ACC112 (cell line): ENCODE results near the gene LAMB1.
A peak's percentile ranks its signal among the peaks of the same experiment; 100 is the strongest.
"Not testable (repeated sequence)": the region's sequence is repeated elsewhere in the genome, so short reads cannot be mapped to it uniquely, and the experiment has no call there.

Experiments used
- H2AFZ ChIP-seq: fragments of 200-600 bp; sonication (generic); one replicate; pipeline ENCODE4 v1.6.0; 2017; ENCODE audit warnings: antibody characterized with exemption, low read length; ENCODE audit not compliant: unreplicated experiment
- H3K27ac ChIP-seq: fragments of 200-600 bp; sonication (generic); 2 replicates; pipeline ENCODE4 v1.5.1; 2014; ENCODE audit warnings: low read depth, mild to moderate bottlenecking, antibody characterized with exemption, low read length, moderate library complexity
- H3K27me3 ChIP-seq: fragments of 200-600 bp; sonication (generic); 2 replicates; pipeline ENCODE4 v1.6.1; 2014; ENCODE audit warnings: mild to moderate bottlenecking, antibody characterized with exemption, low read length, moderate library complexity, mixed read lengths; ENCODE audit not compliant: insufficient read depth
- H3K36me3 ChIP-seq: fragments of 200-600 bp; sonication (generic); 2 replicates; pipeline ENCODE4 v1.6.1; 2016; ENCODE audit warnings: mild to moderate bottlenecking, antibody characterized with exemption, low read length, moderate library complexity, mixed read lengths; ENCODE audit not compliant: insufficient read depth
- H3K4me1 ChIP-seq: fragments of 200-600 bp; sonication (generic); one replicate; pipeline ENCODE4 v1.6.1; 2016; ENCODE audit warnings: low read length, mixed read lengths; ENCODE audit not compliant: insufficient read depth, unreplicated experiment, control insufficient read depth
- H3K4me3 ChIP-seq: fragments of 200-600 bp; sonication (generic); 2 replicates; pipeline ENCODE4 v1.5.1; 2014; ENCODE audit warnings: mild to moderate bottlenecking, low read depth, low read length
- H3K79me2 ChIP-seq: fragments of 200-600 bp; sonication (generic); one replicate; pipeline ENCODE4 v1.6.0; 2016; ENCODE audit warnings: low read length; ENCODE audit not compliant: control insufficient read depth, unreplicated experiment, insufficient read depth

LAMB1 gene

GRCh38 chr7:107892367-107892741, 110.6 kb downstream of the LAMB1 start:
- not testable (repeated sequence) for H3K27ac ChIP-seq

GRCh38 chr7:107891636-107892366, 111.2 kb downstream of the LAMB1 start:
- Histone ChIP-seq H3K27me3 (peaks cover under 1% of the 10 kb centered on the region; the same call in 1 of the 2 replicates), H3K79me2 (peaks cover 51% of the 10 kb centered on the region), H2AFZ (peak overlapping the region; percentile 83), H3K4me3 (peak overlapping the region; percentile 94), H3K4me1 (peaks cover 22% of the 10 kb centered on the region), H3K36me3 (peaks cover 16% of the 10 kb centered on the region), H3K27ac (peak overlapping the region; percentile 73)

More at GRCh38 chr7:107892367-107892741, 110.6 kb downstream of the LAMB1 start:
- Histone ChIP-seq H3K36me3 (peaks cover 16% of the 10 kb centered on the region), H3K79me2 (peaks cover 55% of the 10 kb centered on the region), H3K4me1 (peaks cover 22% of the 10 kb centered on the region), H3K4me3 (peak overlapping the region; percentile 94)
- not testable (repeated sequence) for H3K27me3 ChIP-seq, H2AFZ ChIP-seq

- Histone ChIP-seq H3K4me1 (peaks cover 22% of the 10 kb centered on the region), H3K27me3 (peaks cover 6% of the 10 kb centered on the region; the same call in 1 of the 2 replicates), H3K79me2 (peaks cover 45% of the 10 kb centered on the region), H3K27ac (peak within 1 kb of the TSS; percentile 73), H2AFZ (peak within 1 kb of the TSS; percentile 83), H3K36me3 (peaks cover 16% of the 10 kb centered on the region), H3K4me3 (peak within 1 kb of the TSS; percentile 94)
These were observed 111.9 kb downstream of the LAMB1 start, which contains the start of gene DLD for GRCh38 chr7:107890962-107891635. Gene DLD (plus strand): TSS chr7:107891183. CDS start chr7:107891251, 68 bp downstream.

GRCh38 chr7:107890493-107890961, 112.4 kb downstream of the LAMB1 start:
- H3K36me3 ChIP-seq, result peaks cover 15% of the 10 kb centered on the region
- peaks cover 22% of the 10 kb centered on the region for H3K4me1 ChIP-seq
- peak overlapping the region; percentile 94 for H3K4me3 ChIP-seq
- H3K27ac ChIP-seq, result peak overlapping the region; percentile 73
- peaks cover 6% of the 10 kb centered on the region; the same call in 1 of the 2 replicates for H3K27me3 ChIP-seq
- peaks cover 39% of the 10 kb centered on the region for H3K79me2 ChIP-seq
- H2AFZ ChIP-seq, result peak overlapping the region; percentile 83

GRCh38 chr7:107889992-107890391, 113.0 kb downstream of the LAMB1 start:
- peak overlapping the region; percentile 94; the same call in 1 of the 2 replicates for H3K4me3 ChIP-seq
- H3K79me2 ChIP-seq, result peaks cover 34% of the 10 kb centered on the region
- peaks cover 22% of the 10 kb centered on the region for H3K4me1 ChIP-seq
- H3K27me3 ChIP-seq, result peaks cover 11% of the 10 kb centered on the region
- H3K36me3 ChIP-seq, result peaks cover 10% of the 10 kb centered on the region
- no peak overlapping the region for H2AFZ ChIP-seq
- H3K27ac ChIP-seq, result peak overlapping the region; percentile 73; the same call in 1 of the 2 replicates

GRCh38 chr7:107887827-107888226, 115.1 kb downstream of the LAMB1 start:
- H3K36me3 ChIP-seq, H2AFZ ChIP-seq, H3K4me3 ChIP-seq, H3K27ac ChIP-seq: not testable (repeated sequence)
- peaks cover 11% of the 10 kb centered on the region for H3K27me3 ChIP-seq
- peaks cover 15% of the 10 kb centered on the region for H3K79me2 ChIP-seq
- peaks cover 12% of the 10 kb centered on the region for H3K4me1 ChIP-seq

- Histone ChIP-seq H3K27ac (no peak overlapping the region), H3K27me3 (peaks cover 11% of the 10 kb centered on the region), H3K79me2 (no peaks in the 10 kb centered on the region), H3K4me1 (no peaks in the 10 kb centered on the region), H3K4me3 (no peak overlapping the region), H2AFZ (peak overlapping the region; percentile 36), H3K36me3 (no peaks in the 10 kb centered on the region)
These were observed 118.7 kb downstream of the LAMB1 start for GRCh38 chr7:107884066-107884818.

GRCh38 chr7:107882766-107883165, 120.2 kb downstream of the LAMB1 start:
- Histone ChIP-seq H3K4me3 (no peak overlapping the region), H3K36me3 (no peaks in the 10 kb centered on the region), H3K27ac (no peak overlapping the region), H3K4me1 (no peaks in the 10 kb centered on the region), H3K79me2 (no peaks in the 10 kb centered on the region), H3K27me3 (peaks cover 11% of the 10 kb centered on the region), H2AFZ (no peak overlapping the region)

- no peaks in the 10 kb centered on the region for H3K36me3 ChIP-seq
- H3K4me1 ChIP-seq, result no peaks in the 10 kb centered on the region
- H3K27ac ChIP-seq, result no peak overlapping the region
- H3K79me2 ChIP-seq, result no peaks in the 10 kb centered on the region
- H3K27me3 ChIP-seq, result no peaks in the 10 kb centered on the region
- H3K4me3 ChIP-seq, result no peak overlapping the region
- H2AFZ ChIP-seq, result no peak overlapping the region
These were observed 123.4 kb downstream of the LAMB1 start for GRCh38 chr7:107879400-107880035.

- H3K4me3 ChIP-seq, result no peak overlapping the region
These were observed 124.3 kb downstream of the LAMB1 start for GRCh38 chr7:107878636-107879035.

More at GRCh38 chr7:107878636-107879035, 124.3 kb downstream of the LAMB1 start:
- Histone ChIP-seq H3K27ac (no peak overlapping the region), H3K36me3 (no peaks in the 10 kb centered on the region), H3K27me3 (no peaks in the 10 kb centered on the region), H3K79me2 (no peaks in the 10 kb centered on the region), H3K4me1 (no peaks in the 10 kb centered on the region), H2AFZ (no peak overlapping the region)
